Testis (tissue), 2 donors: ENCODE data around the gene MYL6B.

Experiments
- POLR2A ChIP-seq: fragments of 450-650 bp; IDR thresholded peaks from one replicate; pipeline ENCODE4 v1.6.1; 2017; ENCODE audit warnings: antibody characterized with exemption, mild to moderate bottlenecking, moderate library complexity
- TF ChIP-seq, protein P1 (sequence below), 3 experiments: fragments of 450-650 bp in 2 of 3; fragments of 200-600 bp in 1 of 3; sonication (generic) in 1 of 3; IDR thresholded peaks; one replicate each; pipeline ENCODE4 v1.5.1; 2016 to 2019; ENCODE audit warnings: antibody characterized with exemption in 3 of 3, mild to moderate bottlenecking in 2 of 3, moderate library complexity in 1 of 3

DNA sequence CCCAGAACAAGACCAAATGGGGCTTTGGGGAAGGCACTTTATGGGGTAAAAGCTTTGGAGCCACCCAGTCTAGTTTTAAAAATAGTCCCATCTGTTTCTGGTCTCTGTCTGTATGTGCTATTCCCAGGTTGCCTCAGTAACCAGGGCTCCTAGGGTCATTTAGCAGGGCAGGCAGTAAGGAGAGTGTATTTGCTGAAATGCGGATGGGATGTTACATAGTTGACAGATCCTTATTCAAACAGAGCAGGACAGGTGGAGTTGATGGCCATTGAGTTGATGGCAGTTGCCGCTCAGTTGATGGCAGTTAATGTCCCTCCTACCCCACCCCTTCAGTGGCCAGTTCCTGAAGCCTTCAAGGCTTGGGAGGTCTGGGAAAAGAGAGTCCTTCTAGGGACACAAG lies 29.8 kb upstream of the MYL6B start:
- TF ChIP-seq, protein P1, sequence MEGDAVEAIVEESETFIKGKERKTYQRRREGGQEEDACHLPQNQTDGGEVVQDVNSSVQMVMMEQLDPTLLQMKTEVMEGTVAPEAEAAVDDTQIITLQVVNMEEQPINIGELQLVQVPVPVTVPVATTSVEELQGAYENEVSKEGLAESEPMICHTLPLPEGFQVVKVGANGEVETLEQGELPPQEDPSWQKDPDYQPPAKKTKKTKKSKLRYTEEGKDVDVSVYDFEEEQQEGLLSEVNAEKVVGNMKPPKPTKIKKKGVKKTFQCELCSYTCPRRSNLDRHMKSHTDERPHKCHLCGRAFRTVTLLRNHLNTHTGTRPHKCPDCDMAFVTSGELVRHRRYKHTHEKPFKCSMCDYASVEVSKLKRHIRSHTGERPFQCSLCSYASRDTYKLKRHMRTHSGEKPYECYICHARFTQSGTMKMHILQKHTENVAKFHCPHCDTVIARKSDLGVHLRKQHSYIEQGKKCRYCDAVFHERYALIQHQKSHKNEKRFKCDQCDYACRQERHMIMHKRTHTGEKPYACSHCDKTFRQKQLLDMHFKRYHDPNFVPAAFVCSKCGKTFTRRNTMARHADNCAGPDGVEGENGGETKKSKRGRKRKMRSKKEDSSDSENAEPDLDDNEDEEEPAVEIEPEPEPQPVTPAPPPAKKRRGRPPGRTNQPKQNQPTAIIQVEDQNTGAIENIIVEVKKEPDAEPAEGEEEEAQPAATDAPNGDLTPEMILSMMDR (IDR thresholded peaks at IDR 0.05) = no peak
- TF ChIP-seq POLR2A = no peak
